Limb (tissue), 2 donors: ENCODE results near the gene DCP1A.
"Not testable (repeated sequence)": the region's sequence is repeated elsewhere in the genome, so short reads cannot be mapped to it uniquely, and the experiment has no call there.

Experiments used
- DNase-seq, 2 donors: peaks; one replicate each; pipeline ENCODE4 v3.0.0-alpha.2; 2016; ENCODE audit errors: extremely low spot score in 2 of 2

DCP1A gene

GRCh38 chr3:53329897-53330296 is 17.4 kb downstream of the DCP1A start:
- no peak for DNase-seq

DNA sequence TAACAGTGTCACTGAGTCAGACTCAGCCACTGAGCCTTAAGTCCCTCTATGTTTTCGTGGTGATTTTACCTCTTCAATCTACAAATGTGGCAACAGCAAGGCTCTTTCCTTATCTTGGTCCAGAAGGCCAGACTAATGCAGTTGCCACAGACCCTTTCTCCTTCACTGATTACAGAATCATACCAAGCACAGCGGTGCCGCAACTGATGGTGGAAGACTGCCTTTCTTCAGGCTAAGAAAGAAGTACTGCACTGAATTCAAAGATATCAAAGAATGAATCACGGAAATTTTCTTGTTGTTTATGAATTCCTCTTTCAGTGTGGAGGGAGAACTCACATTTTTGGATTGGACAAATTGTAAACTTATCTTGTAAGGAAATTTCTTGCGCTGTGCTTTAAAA is 18.6 kb downstream of the DCP1A start:
- DNase-seq: no peak

GRCh38 chr3:53327986-53328385 is 19.4 kb downstream of the DCP1A start:
- not testable (repeated sequence) for DNase-seq

- no peak for DNase-seq
Measured at GRCh38 chr3:53324105-53324504, 23.2 kb downstream of the DCP1A start.

- peak in 1 of 2 donors; percentile 7 for DNase-seq
Measured at GRCh38 chr3:53320697-53321096, 26.6 kb downstream of the DCP1A start.

DNA sequence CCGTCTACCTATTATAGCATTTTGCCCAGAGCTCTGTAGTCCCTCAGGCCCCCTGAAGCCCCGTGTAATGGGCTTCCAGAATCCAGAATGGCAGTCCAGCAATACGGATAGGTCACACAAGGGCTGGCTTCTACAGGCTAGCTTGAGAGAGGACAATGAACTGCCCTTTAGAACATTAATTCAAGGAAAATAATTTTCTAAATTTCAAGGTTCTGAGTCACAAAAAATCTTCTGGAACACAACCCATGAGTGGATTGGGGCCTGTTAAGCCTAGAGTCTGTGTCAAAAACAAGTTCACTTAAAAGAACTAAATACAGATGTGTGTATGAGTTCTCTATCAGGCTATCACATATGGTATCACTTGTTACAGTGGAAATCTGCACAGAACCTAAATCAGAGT is 28.8 kb downstream of the DCP1A start:
- DNase-seq: no peak

GRCh38 chr3:53312832-53313231 is 34.5 kb downstream of the DCP1A start:
- no peak for DNase-seq

DNA sequence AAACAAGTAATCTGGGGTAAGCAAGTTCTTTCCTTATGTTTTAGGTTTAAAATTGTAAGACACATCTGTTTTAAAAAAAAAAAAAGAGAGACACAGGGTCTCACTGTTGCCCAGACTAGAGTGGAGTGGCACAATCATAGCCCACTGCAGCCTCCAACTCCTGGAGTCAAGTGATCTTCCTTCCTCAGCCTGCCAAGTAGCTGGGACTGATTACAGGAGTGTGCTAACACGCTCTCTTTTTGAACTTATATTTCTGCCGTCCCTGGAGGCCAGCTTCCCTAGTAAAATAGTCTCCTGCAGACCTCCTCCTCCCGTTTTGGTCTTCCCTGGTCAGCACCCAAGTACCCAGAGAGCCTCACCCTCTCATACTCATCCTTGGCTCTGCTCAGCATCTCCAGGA is 35.5 kb downstream of the DCP1A start:
- no peak for DNase-seq

DNA sequence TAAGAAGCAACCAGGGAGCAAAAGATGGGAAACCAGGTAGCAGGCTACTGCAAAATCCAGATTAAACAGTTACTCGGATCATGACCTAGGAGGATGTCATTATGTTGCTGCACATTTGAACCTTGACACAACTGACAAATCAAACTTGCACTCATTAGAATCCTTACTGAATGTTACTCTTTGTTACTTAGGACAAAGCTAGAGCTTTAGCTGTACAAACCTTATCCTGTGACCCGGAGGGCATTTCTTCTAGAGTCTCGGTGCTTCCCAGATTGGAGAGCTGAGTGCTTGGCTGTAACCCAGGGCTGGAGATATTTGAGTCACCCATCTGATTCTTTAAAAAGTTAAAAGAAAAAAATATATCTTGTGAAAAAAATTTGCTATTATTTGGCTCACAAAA is 43.4 kb downstream of the DCP1A start:
- no peak for DNase-seq

DNA sequence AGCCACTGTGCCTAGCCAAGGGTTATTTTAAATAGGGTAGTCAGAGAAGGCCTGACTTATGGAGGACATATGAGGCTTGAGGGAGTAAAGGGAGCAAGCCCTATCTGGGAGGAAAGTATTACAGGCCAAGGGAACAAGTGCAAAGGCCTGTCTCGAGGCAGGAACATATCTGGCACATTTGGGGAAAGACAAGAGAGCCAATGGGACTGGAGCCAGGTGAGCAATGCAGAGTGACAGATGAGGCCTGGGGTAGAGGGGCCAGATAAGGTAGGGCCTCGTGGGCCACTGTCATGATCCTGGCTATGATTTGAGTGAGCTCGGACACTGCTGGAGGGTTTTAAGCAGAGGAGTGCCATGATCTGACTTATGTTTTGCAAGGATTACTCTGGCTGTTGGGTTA is 43.8 kb downstream of the DCP1A start:
- DNase-seq: no peak

DNA sequence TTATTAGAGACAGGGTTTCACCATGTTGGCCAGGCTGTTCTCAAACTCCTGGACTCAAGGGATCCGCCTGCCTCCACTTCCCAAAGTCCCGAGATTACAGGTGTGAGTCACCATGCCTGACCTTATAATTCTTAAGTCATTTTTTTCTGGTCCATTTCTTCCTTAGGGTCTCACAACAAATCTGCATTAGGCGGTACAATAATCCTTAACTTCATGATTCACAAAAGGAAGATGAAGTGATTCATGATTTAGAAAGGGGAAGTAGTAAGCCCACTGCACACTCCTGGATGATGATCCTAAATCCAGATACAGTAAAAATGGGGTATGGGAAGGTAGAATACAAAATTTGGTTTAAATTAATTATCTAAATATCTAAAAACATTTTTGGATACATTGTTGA is 46.5 kb downstream of the DCP1A start:
- no peak for DNase-seq

DNA sequence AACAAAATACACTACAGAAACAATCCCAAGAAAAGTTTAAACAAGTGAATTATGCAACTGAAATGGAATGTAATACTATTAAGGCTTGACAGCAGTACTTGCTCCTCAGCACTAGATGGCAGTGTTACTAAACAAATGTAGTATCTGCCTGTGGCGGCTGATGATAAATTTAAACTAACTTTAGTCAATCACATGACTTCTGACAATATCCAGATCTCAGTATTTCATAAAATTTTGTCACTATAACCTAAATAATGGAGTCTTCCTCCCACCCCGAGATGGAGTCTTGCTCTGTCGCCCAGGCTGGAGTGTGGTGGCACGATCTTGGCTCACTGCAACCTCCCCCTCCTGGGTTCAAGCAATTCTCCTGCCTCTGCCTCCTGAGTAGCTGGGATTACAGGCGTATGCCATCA is 47.7 kb downstream of the DCP1A start:
- peak in 1 of 2 donors; percentile 71 for DNase-seq

- DNase-seq: no peak
Measured at GRCh38 chr3:53295410-53295809, 51.9 kb downstream of the DCP1A start.

- no peak for DNase-seq
Measured at GRCh38 chr3:53293867-53294266, 53.5 kb downstream of the DCP1A start.

DNA sequence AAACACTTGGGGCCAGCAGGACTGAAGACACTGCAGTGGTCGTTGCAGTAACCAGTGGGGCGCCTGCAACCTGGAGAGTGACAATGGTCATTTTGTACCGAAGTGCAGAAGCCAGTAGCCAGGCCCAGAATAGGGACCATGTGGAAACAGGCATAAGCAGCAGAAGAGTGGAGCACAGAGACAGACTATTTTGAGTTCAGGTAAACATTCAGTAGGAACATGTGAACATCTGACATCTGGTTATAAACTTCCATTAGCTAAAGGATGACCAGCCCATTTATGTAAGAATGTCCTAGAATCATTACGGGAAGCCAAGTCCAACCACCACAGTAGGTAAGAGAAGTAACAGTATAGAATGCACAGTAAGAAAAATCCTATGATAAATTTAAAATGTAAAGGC is 59.1 kb downstream of the DCP1A start:
- DNase-seq: no peak

GRCh38 chr3:53287131-53287629 is 60.2 kb downstream of the DCP1A start:
- no peak for DNase-seq

- DNase-seq: no peak
Measured at GRCh38 chr3:53286727-53287126, 60.6 kb downstream of the DCP1A start.

DNA sequence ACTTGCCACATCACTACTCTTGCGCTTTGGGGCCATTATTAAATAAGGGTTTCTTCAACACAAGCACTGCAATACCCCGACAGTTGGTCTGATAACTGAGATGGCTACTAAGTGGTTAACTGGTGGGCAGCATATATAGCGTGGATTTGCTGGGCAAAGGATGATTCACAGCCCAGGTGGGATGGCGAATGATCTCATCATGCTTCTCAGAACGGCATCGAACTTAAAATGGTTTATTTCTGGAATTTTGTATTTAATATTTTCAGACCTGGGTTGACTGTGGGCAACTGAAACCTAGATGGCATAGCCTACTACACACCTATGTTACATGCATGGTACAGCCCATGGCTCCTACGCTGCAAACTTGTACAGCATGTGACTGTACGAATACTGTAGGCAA is 64.8 kb downstream of the DCP1A start:
- no peak for DNase-seq

DNA sequence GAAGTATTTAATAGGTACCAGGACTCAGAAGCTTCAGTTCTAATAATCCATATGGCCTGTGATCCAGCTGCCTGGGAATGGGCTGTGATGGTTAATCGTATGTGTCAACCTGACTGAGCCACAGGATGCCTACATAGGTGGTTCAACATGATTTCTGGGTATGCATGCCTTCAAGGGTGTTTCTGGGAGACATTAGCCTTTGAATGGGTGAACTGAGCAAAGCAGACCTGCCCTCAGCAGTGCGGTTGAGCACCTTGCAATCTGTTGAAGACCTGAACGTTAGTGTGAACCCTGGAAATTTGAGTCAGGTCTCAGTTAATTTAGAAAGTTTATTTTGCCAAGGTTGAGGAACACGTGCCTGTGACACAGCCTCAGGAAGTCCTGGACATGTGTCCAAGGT is 68.7 kb downstream of the DCP1A start:
- DNase-seq: no peak

- DNase-seq: no peak
Measured at GRCh38 chr3:53274938-53275605, 72.3 kb downstream of the DCP1A start.

DNA sequence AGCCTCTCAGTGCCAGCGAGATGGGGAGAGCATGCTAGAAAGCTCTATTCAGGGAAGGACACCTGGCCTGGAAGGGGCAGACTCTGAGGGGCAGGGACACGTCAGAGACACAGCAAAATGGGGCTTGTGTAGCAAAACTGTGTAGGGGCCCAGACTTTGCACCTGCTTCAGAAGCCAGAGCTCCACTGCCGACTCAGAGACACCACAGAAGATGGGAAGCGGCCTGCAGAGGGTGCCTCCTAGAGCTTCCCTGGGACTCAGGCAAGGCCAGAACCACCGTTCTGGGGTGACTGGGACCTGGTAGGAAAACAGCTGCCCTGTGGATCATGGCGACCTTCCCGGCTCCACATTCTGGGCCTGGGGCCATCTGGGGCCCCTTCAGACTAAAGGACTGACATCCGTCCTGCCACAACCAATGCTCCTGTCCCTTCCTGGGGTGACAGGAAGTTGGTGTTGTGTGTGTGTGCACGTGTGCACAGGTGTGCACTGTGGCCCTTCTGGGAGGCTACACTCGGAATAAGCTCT is 74.1 kb downstream of the DCP1A start:
- no peak for DNase-seq

- peak in 1 of 2 donors; percentile 49 for DNase-seq
Measured at GRCh38 chr3:53269888-53270880, 77.2 kb downstream of the DCP1A start.
